OCI-LY1 (cell line): ENCODE measurements around the gene NPAS2.

ENCODE experiments used
- H2AFZ ChIP-seq: fragments of 200-600 bp; sonication (generic), shearing (Covaris generic); 2 replicates; pipeline ENCODE4 v1.6.0; 2014; ENCODE audit warnings: antibody characterized with exemption, mild to moderate bottlenecking, low read length
- H3F3A ChIP-seq: fragments of 200-600 bp; sonication (generic), shearing (Covaris generic); 2 replicates; pipeline ENCODE4 v1.6.0; 2014; ENCODE audit warnings: mild to moderate bottlenecking, antibody characterized with exemption, low read length, moderate library complexity; ENCODE audit not compliant: insufficient read depth
- H3K27ac ChIP-seq: fragments of 200-600 bp; sonication (generic); 2 replicates; pipeline ENCODE4 v1.5.1; 2014; ENCODE audit warnings: low read length, mixed run types, mild to moderate bottlenecking, low read depth; ENCODE audit not compliant: poor library complexity, severe bottlenecking
- H3K27me3 ChIP-seq: fragments of 200-600 bp; sonication (generic); 2 replicates; pipeline ENCODE4 v1.6.0; 2014; ENCODE audit warnings: antibody characterized with exemption, mild to moderate bottlenecking, low read length, moderate library complexity; ENCODE audit not compliant: insufficient read depth
- H3K36me3 ChIP-seq: fragments of 200-600 bp; sonication (generic); 2 replicates; pipeline ENCODE4 v1.6.1; 2014; ENCODE audit warnings: mild to moderate bottlenecking, antibody characterized with exemption, low read length, moderate library complexity, mixed read lengths; ENCODE audit not compliant: insufficient read depth
- H3K4me1 ChIP-seq: fragments of 200-600 bp; sonication (generic); 2 replicates; pipeline ENCODE4 v1.5.1; 2014; ENCODE audit warnings: mild to moderate bottlenecking, low read length, moderate library complexity; ENCODE audit not compliant: insufficient read depth, severe bottlenecking
- H3K4me2 ChIP-seq: fragments of 200-600 bp; sonication (generic), shearing (Covaris generic); 2 replicates; pipeline ENCODE4 v1.6.1; 2014; ENCODE audit warnings: low read length
- H3K4me3 ChIP-seq: fragments of 200-600 bp; sonication (generic); 2 replicates; pipeline ENCODE4 v1.5.1; 2014; ENCODE audit warnings: low read length, low read depth, mild to moderate bottlenecking, mixed read lengths; ENCODE audit not compliant: poor library complexity, severe bottlenecking
- H3K79me2 ChIP-seq: fragments of 200-600 bp; shearing (Covaris generic); 2 replicates; pipeline ENCODE4 v1.6.1; 2016; ENCODE audit warnings: mixed run types, low read length, mixed read lengths; ENCODE audit not compliant: insufficient read depth
- H3K9ac ChIP-seq: fragments of 200-600 bp; sonication (generic), shearing (Covaris generic); 2 replicates; pipeline ENCODE4 v1.6.1; 2014; ENCODE audit warnings: mild to moderate bottlenecking, low read length, mixed read lengths
- H3K9me2 ChIP-seq: fragments of 200-600 bp; sonication (generic), shearing (Covaris generic); 2 replicates; pipeline ENCODE4 v1.6.1; 2014; ENCODE audit warnings: low read depth, mild to moderate bottlenecking, low read length, mixed read lengths
- H3K9me3 ChIP-seq: fragments of 200-600 bp; shearing (Covaris generic); 2 replicates; pipeline ENCODE4 v1.6.1; 2014; ENCODE audit warnings: low read length, mixed read lengths
- H4K20me1 ChIP-seq: fragments of 200-600 bp; sonication (generic), shearing (Covaris generic); 2 replicates; pipeline ENCODE4 v1.6.0; 2016; ENCODE audit warnings: mild to moderate bottlenecking, low read length; ENCODE audit not compliant: insufficient read depth
- EZH2 ChIP-seq: fragments of 200-600 bp; sonication (generic), shearing (Covaris generic); IDR thresholded peaks from 2 replicates; pipeline ENCODE4 v1.8.0; 2017; ENCODE audit warnings: borderline replicate concordance, mixed run types, mild to moderate bottlenecking, antibody characterized with exemption, low read length, moderate library complexity, mixed read lengths
- TF ChIP-seq, protein P1 (sequence below): fragments of 200-600 bp; sonication (generic), shearing (Covaris generic); IDR thresholded peaks from 2 replicates; pipeline ENCODE4 v1.5.1; 2017; ENCODE audit warnings: mild to moderate bottlenecking, antibody characterized with exemption, low read length, moderate library complexity, mixed read lengths

The NPAS2 gene

DNA sequence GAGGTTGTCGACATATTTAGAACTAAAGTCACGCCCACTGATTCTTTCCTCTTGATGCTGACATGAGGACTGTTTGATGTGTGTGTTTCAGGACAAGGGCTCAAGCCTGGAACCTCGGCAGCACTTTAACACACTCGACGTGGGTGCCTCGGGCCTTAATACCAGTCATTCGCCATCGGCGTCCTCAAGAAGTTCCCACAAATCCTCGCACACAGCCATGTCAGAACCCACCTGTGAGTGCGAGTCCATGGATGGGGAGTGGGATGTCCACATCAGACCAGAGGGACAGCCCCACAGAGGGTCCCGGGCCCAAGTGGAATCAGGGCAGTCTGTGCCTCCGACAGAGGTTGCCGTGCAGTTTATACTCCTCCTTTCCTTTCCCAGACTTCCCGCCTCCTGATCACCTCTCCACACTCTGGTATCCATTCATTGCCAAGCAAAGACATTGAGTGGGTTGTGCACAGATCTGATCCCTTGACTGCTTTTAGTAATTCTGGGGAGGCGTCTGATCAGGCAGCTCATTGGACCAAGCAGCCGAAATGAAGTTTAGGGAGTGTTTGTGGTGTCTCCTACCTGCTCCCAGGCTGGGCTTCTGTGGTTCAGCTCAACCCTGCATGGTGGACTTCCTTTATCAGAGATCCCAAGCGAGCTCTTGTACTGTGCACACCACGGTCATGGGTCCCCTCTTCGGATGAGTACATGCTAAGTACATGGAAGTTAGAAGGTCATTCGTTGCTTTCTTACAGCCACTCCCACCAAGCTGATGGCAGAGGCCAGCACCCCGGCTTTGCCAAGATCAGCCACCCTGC lies 155.0 kb downstream of the NPAS2 start:
- Histone ChIP-seq H4K20me1 (no peaks in the 10 kb centered on the region), H3K27ac (no peak overlapping the region), H3K9me3 (no peaks in the 10 kb centered on the region), H3K27me3 (no peaks in the 10 kb centered on the region), H3K9me2 (no peaks in the 10 kb centered on the region), H3K9ac (no peak overlapping the region), H3K4me3 (no peak overlapping the region), H3K4me2 (no peak overlapping the region), H3K79me2 (no peaks in the 10 kb centered on the region), H3K4me1 (peaks cover 40% of the 10 kb centered on the region), H2AFZ (no peak overlapping the region), H3K36me3 (no peaks in the 10 kb centered on the region; the same call in 1 of the 2 replicates), H3F3A (no peaks in the 10 kb centered on the region)
- TF ChIP-seq EZH2 = no peak
- TF ChIP-seq, protein P1, sequence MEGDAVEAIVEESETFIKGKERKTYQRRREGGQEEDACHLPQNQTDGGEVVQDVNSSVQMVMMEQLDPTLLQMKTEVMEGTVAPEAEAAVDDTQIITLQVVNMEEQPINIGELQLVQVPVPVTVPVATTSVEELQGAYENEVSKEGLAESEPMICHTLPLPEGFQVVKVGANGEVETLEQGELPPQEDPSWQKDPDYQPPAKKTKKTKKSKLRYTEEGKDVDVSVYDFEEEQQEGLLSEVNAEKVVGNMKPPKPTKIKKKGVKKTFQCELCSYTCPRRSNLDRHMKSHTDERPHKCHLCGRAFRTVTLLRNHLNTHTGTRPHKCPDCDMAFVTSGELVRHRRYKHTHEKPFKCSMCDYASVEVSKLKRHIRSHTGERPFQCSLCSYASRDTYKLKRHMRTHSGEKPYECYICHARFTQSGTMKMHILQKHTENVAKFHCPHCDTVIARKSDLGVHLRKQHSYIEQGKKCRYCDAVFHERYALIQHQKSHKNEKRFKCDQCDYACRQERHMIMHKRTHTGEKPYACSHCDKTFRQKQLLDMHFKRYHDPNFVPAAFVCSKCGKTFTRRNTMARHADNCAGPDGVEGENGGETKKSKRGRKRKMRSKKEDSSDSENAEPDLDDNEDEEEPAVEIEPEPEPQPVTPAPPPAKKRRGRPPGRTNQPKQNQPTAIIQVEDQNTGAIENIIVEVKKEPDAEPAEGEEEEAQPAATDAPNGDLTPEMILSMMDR = no peak

DNA sequence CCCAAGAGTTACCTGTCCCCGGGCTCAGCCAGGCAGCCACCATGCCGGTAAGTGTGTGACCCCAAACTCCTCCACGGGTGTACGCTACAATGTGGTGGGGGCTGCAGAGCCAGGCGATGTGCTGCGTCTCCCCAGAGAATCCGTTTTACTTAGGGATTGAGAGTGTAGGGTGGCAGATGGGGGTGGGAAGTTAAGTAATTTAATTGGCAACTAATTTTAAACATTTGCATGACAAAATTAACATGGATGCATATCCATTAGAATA lies 155.5 kb downstream of the NPAS2 start:
- Histone ChIP-seq H3K9me2 (no peaks in the 10 kb centered on the region), H3K4me1 (peaks cover 42% of the 10 kb centered on the region), H3K79me2 (no peaks in the 10 kb centered on the region), H3K27me3 (no peaks in the 10 kb centered on the region), H4K20me1 (no peaks in the 10 kb centered on the region), H3K36me3 (no peaks in the 10 kb centered on the region), H3K4me3 (no peak overlapping the region), H3K4me2 (no peak overlapping the region), H3K9me3 (no peaks in the 10 kb centered on the region), H2AFZ (no peak overlapping the region), H3F3A (no peaks in the 10 kb centered on the region), H3K9ac (no peak overlapping the region), H3K27ac (no peak overlapping the region)
- no peak for TF ChIP-seq EZH2
- TF ChIP-seq, protein P1 = no peak

DNA sequence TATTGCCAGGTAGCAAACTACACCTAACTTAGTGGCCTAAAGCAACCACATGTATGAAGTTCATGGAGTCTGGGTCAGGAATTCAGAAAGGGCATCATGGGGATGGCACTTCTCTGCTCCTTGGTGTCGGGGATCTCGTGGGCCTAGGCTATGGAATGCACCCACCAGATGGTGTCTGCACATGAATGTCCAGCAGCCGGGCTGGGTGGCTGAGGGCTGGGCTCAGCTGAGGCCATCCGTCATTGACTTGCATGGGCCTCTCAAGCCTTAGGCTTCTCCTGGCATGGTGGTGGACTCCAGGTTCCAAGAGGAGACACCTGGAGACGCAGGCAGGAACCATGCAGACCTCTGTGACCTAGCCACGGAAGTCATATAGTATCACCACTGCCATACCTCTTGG lies 156.1 kb downstream of the NPAS2 start:
- H3K4me1 ChIP-seq = peaks cover 47% of the 10 kb centered on the region
- peak overlapping the region; percentile 85 for H3K27ac ChIP-seq
- H3K4me2 ChIP-seq = peak overlapping the region; percentile 70; the same call in 1 of the 2 replicates
- H3K9me2 ChIP-seq = no peaks in the 10 kb centered on the region
- H3K9me3 ChIP-seq = no peaks in the 10 kb centered on the region
- peak overlapping the region; percentile 53 for H3K4me3 ChIP-seq
- no peaks in the 10 kb centered on the region for H3K79me2 ChIP-seq
- no peaks in the 10 kb centered on the region for H3K27me3 ChIP-seq
- H2AFZ ChIP-seq = no peak overlapping the region
- no peaks in the 10 kb centered on the region for H3K36me3 ChIP-seq
- H4K20me1 ChIP-seq = no peaks in the 10 kb centered on the region
- no peaks in the 10 kb centered on the region for H3F3A ChIP-seq
- TF ChIP-seq EZH2 = no peak
- TF ChIP-seq, protein P1 = no peak
- H3K9ac ChIP-seq = peak overlapping the region; percentile 29; the same call in 1 of the 2 replicates
